ENCODE measurements around the gene OTX2.

OTX2 gene

GRCh38 chr14:56796259-56796658, 14.0 kb downstream of the OTX2 start:
- DNase-seq (ENCODE audit: low read depth in 2 of 2) = no peak

- DNase-seq (ENCODE audit: low read depth in 2 of 2) = no peak
These were observed 15.0 kb downstream of the OTX2 start for GRCh38 chr14:56795284-56795622.

- DNase-seq (ENCODE audit: low read depth in 2 of 2) = no peak
These were observed 15.6 kb downstream of the OTX2 start for GRCh38 chr14:56794557-56795283.

- no peak for DNase-seq (ENCODE audit: low read depth in 2 of 2)
These were observed 16.2 kb downstream of the OTX2 start for GRCh38 chr14:56794088-56794556.

- no peak for DNase-seq (ENCODE audit: low read depth in 2 of 2)
These were observed 20.3 kb downstream of the OTX2 start for GRCh38 chr14:56789955-56790354.

GRCh38 chr14:56787530-56787929, 22.7 kb downstream of the OTX2 start:
- DNase-seq (ENCODE audit: low read depth in 2 of 2) = no peak

- DNase-seq (ENCODE audit: low read depth in 2 of 2) = no peak
These were observed 27.6 kb downstream of the OTX2 start for GRCh38 chr14:56782711-56783110.

- no peak for DNase-seq (ENCODE audit: low read depth in 2 of 2)
These were observed 35.8 kb downstream of the OTX2 start for GRCh38 chr14:56774503-56774902.

- DNase-seq (ENCODE audit: low read depth in 2 of 2) = no peak
These were observed 39.8 kb downstream of the OTX2 start for GRCh38 chr14:56770512-56770911.

- DNase-seq (ENCODE audit: low read depth in 2 of 2) = no peak
These were observed 49.9 kb downstream of the OTX2 start for GRCh38 chr14:56760164-56760914.

GRCh38 chr14:56759633-56760032, 50.6 kb downstream of the OTX2 start:
- DNase-seq (ENCODE audit: low read depth in 2 of 2) = no peak

- DNase-seq (ENCODE audit: low read depth in 2 of 2) = no peak
These were observed 51.2 kb downstream of the OTX2 start for GRCh38 chr14:56759094-56759493.

- DNase-seq (ENCODE audit: low read depth in 2 of 2) = no peak
These were observed 55.4 kb downstream of the OTX2 start for GRCh38 chr14:56754921-56755320.

GRCh38 chr14:56753396-56753795, 56.9 kb downstream of the OTX2 start:
- DNase-seq (ENCODE audit: low read depth in 2 of 2) = no peak

GRCh38 chr14:56752428-56752827, 57.9 kb downstream of the OTX2 start:
- no peak for DNase-seq (ENCODE audit: low read depth in 2 of 2)

GRCh38 chr14:56751471-56751870, 58.8 kb downstream of the OTX2 start:
- DNase-seq (ENCODE audit: low read depth in 2 of 2) = no peak
